H1 (cell line): ENCODE measurements around the gene OGFR. TPM values are rescaled to one million over a fixed set of nuclear protein-coding genes. Genes with fewer than 3 reads are reported as not detected.

Experiments used
- CTCF ChIA-PET: fragments of 300-600 bp; sonication (Branson Sonifier 250); formaldehyde crosslinking; loops from one replicate; lab custom pipeline; 2021; ENCODE audit not compliant: partially characterized antibody; lab: Charles Lee
- POLR2A ChIA-PET: fragments of 300-600 bp; sonication (Branson Sonifier 250); formaldehyde crosslinking; loops from one replicate; lab custom pipeline; 2021; ENCODE audit warnings: inconsistent platforms; ENCODE audit not compliant: partially characterized antibody; lab: Charles Lee
- DNase-seq, 2 experiments: peaks; one replicate each; pipeline versions ENCODE4 v3.0.0 to v3.0.0-alpha.2; 2010 to 2022; ENCODE audit warnings: low spot score in 2 of 2, low read depth in 1 of 2, mixed read lengths in 1 of 2
- FAIRE-seq: peaks from 2 replicates; lab custom pipeline; 2011; peaks lifted over from hg19 to GRCh38; lab: Jason Lieb, UNC
- H2AFZ ChIP-seq: 2 replicates; pipeline ENCODE4 v1.8.1; 2012; ENCODE audit warnings: low read length, inconsistent platforms
- H2AK5ac ChIP-seq: 2 replicates; pipeline ENCODE4 v1.6.1; 2013; ENCODE audit warnings: low read depth, low read length
- H2BK120ac ChIP-seq: replicated peaks from 2 replicates; pipeline ENCODE3; 2013; ENCODE audit warnings: low read depth, low read length, inconsistent platforms
- H2BK12ac ChIP-seq: 2 replicates; pipeline ENCODE4 v1.6.1; 2013; ENCODE audit warnings: low read depth, low read length
- H2BK15ac ChIP-seq: 2 replicates; pipeline ENCODE4 v1.6.1; 2013; ENCODE audit warnings: low read length
- H2BK20ac ChIP-seq: 2 replicates; pipeline ENCODE4 v1.6.1; 2013; ENCODE audit warnings: low read length
- H2BK5ac ChIP-seq: 2 replicates; pipeline ENCODE4 v1.6.1; 2013; ENCODE audit warnings: low read depth, low read length
- H3K14ac ChIP-seq: 2 replicates; pipeline ENCODE4 v1.6.1; 2013; ENCODE audit warnings: inconsistent platforms; ENCODE audit not compliant: insufficient read length
- H3K18ac ChIP-seq: 2 replicates; pipeline ENCODE4 v1.6.1; 2013; ENCODE audit warnings: low read length; ENCODE audit errors: extremely low read depth
- H3K23ac ChIP-seq: 2 replicates; pipeline ENCODE4 v1.6.1; 2013; ENCODE audit warnings: inconsistent platforms; ENCODE audit not compliant: insufficient read length
- H3K23me2 ChIP-seq: 2 replicates; pipeline ENCODE4 v1.6.1; 2013; ENCODE audit warnings: low read depth, low read length
- H3K27ac ChIP-seq: 2 replicates; pipeline ENCODE4 v1.6.1; 2011; ENCODE audit warnings: low read depth, low read length, inconsistent platforms
- H3K27me3 ChIP-seq, 4 experiments: replicated peaks in 1 of 4; 1 replicate in 1 of 4; 2 replicates in 3 of 4; pipeline versions ENCODE4 v1.6.1 to v1.8.1; 2011 to 2013; ENCODE audit warnings: low read length in 3 of 4, mild to moderate bottlenecking in 3 of 4, inconsistent platforms in 2 of 4, mixed read lengths in 2 of 4, moderate library complexity in 1 of 4; ENCODE audit not compliant: control insufficient read depth in 3 of 4, insufficient read depth in 3 of 4; ENCODE audit errors: extremely low read depth in 1 of 4
- H3K36me3 ChIP-seq, 4 experiments: 2 replicates each; pipeline versions ENCODE4 v1.6.1 to v1.8.1; 2011 to 2013; ENCODE audit warnings: mild to moderate bottlenecking in 4 of 4, low read length in 3 of 4, moderate library complexity in 2 of 4, control low read depth in 1 of 4, inconsistent platforms in 1 of 4; ENCODE audit not compliant: insufficient read depth in 4 of 4, control insufficient read depth in 2 of 4
- H3K4ac ChIP-seq: replicated peaks from 2 replicates; pipeline ENCODE3; 2013; ENCODE audit warnings: low read length, low read depth, mixed read lengths, inconsistent platforms; ENCODE audit not compliant: insufficient read length
- H3K4me1 ChIP-seq, 4 experiments: replicated peaks in 1 of 4; 1 replicate in 1 of 4; 2 replicates in 3 of 4; pipeline versions ENCODE4 v1.6.1 to v1.8.1; 2011 to 2013; ENCODE audit warnings: low read length in 3 of 4, inconsistent platforms in 2 of 4, mixed read lengths in 1 of 4; ENCODE audit not compliant: insufficient read depth in 4 of 4, control insufficient read depth in 3 of 4
- H3K4me2 ChIP-seq, 2 experiments: 2 replicates each; pipeline versions ENCODE4 v1.6.1 to v1.8.1; 2011 to 2013; ENCODE audit warnings: low read depth in 2 of 2, low read length in 2 of 2, control low read depth in 1 of 2, inconsistent platforms in 1 of 2, mild to moderate bottlenecking in 1 of 2; ENCODE audit not compliant: insufficient read depth in 1 of 2
- H3K4me3 ChIP-seq, 4 experiments: fragments of 200-600, 300-600 bp in 1 of 4; sonication (generic), shearing (Covaris generic), sonication (Bioruptor Twin) in 1 of 4; 2 replicates each; pipeline versions ENCODE4 v1.5.1 to v1.8.1; 2011 to 2016; ENCODE audit warnings: low read length in 4 of 4, low read depth in 3 of 4, control low read depth in 2 of 4, inconsistent platforms in 2 of 4, mild to moderate bottlenecking in 2 of 4, mixed read lengths in 1 of 4, moderate library complexity in 1 of 4; ENCODE audit not compliant: insufficient read depth in 2 of 4; ENCODE audit errors: extremely low read depth in 1 of 4
- H3K56ac ChIP-seq: replicated peaks from 2 replicates; pipeline ENCODE3; 2013; ENCODE audit warnings: low read depth, mild to moderate bottlenecking, mixed read lengths, low read length, inconsistent platforms; ENCODE audit not compliant: insufficient read length
- H3K79me1 ChIP-seq: 2 replicates; pipeline ENCODE4 v1.6.1; 2013; ENCODE audit warnings: low read depth, low read length, control low read depth
- H3K79me2 ChIP-seq, 2 experiments: 2 replicates each; pipeline versions ENCODE4 v1.6.1 to v1.8.1; 2012 to 2013; ENCODE audit warnings: low read length in 2 of 2, mild to moderate bottlenecking in 2 of 2, inconsistent platforms in 1 of 2; ENCODE audit not compliant: insufficient read depth in 2 of 2, control insufficient read depth in 1 of 2
- H3K9ac ChIP-seq, 4 experiments: replicated peaks in 1 of 4; 1 replicate in 1 of 4; 2 replicates in 3 of 4; pipeline versions ENCODE4 v1.6.1 to v1.8.1; 2011 to 2013; ENCODE audit warnings: low read depth in 3 of 4, low read length in 3 of 4, control low read depth in 2 of 4, mild to moderate bottlenecking in 2 of 4, moderate library complexity in 2 of 4, inconsistent platforms in 1 of 4; ENCODE audit errors: extremely low read depth in 1 of 4
- H3K9me3 ChIP-seq, 2 experiments: 2 replicates each; pipeline versions ENCODE4 v1.6.1 to v1.8.1; 2012 to 2013; ENCODE audit warnings: mild to moderate bottlenecking in 2 of 2, moderate library complexity in 2 of 2, control low read depth in 1 of 2, inconsistent platforms in 1 of 2, low read depth in 1 of 2, low read length in 1 of 2, mixed read lengths in 1 of 2; ENCODE audit not compliant: insufficient read depth in 2 of 2
- H4K20me1 ChIP-seq, 2 experiments: replicated peaks in 1 of 2; 2 replicates each; pipeline versions ENCODE3 to v1.8.1; 2011 to 2013; ENCODE audit warnings: inconsistent platforms in 2 of 2, low read length in 2 of 2, mild to moderate bottlenecking in 1 of 2; ENCODE audit not compliant: insufficient read depth in 2 of 2, control insufficient read depth in 1 of 2
- H4K5ac ChIP-seq: 2 replicates; pipeline ENCODE4 v1.6.1; 2013; ENCODE audit warnings: low read length, low read depth, mixed read lengths, inconsistent platforms; ENCODE audit not compliant: insufficient read length
- H4K8ac ChIP-seq: 2 replicates; pipeline ENCODE4 v1.8.0; 2013; ENCODE audit warnings: mild to moderate bottlenecking, moderate library complexity, low read length, inconsistent platforms; ENCODE audit not compliant: insufficient read depth; ENCODE audit errors: extremely low read depth
- H4K91ac ChIP-seq: replicated peaks from 2 replicates; pipeline ENCODE3; 2013; ENCODE audit warnings: low read length, mixed read lengths, inconsistent platforms; ENCODE audit not compliant: insufficient read length
- CEBPB ChIP-seq: IDR thresholded peaks from 2 replicates; pipeline ENCODE4 v1.6.1; 2012; ENCODE audit warnings: low read depth, low read length
- CTCF ChIP-seq, 3 experiments: IDR thresholded peaks; 1 replicate in 2 of 3; 2 replicates in 1 of 3; pipeline versions ENCODE4 v1.5.1 to v1.6.1; 2011; ENCODE audit warnings: low read length in 3 of 3, mild to moderate bottlenecking in 3 of 3, inconsistent platforms in 2 of 3, low read depth in 1 of 3, moderate library complexity in 1 of 3; ENCODE audit not compliant: insufficient read depth in 1 of 3; ENCODE audit errors: control extremely low read depth in 1 of 3
- KDM4A ChIP-seq: IDR thresholded peaks from one replicate; pipeline ENCODE4 v1.7.1; 2012; ENCODE audit warnings: low read depth, mild to moderate bottlenecking, moderate library complexity, low read length, inconsistent platforms; ENCODE audit not compliant: severe bottlenecking
- NANOG ChIP-seq: IDR thresholded peaks from 2 replicates; pipeline ENCODE4 v1.6.1; 2011; ENCODE audit warnings: low read length, low read depth, mild to moderate bottlenecking, inconsistent platforms; ENCODE audit not compliant: insufficient read depth, poor library complexity, severe bottlenecking
- POLR2AphosphoS5 ChIP-seq: IDR thresholded peaks from 2 replicates; pipeline ENCODE4 v1.6.1; 2011; ENCODE audit warnings: low read depth, low read length
- POU5F1 ChIP-seq: IDR thresholded peaks from 2 replicates; pipeline ENCODE4 v1.6.1; 2011; ENCODE audit warnings: low read depth, mild to moderate bottlenecking, low read length, moderate library complexity
- SRF ChIP-seq: IDR thresholded peaks from 2 replicates; pipeline ENCODE4 v1.6.1; 2011; ENCODE audit warnings: mild to moderate bottlenecking, low read depth, low read length, moderate library complexity
- SUZ12 ChIP-seq: fragments of 200-600 bp; sonication (generic); IDR thresholded peaks from 2 replicates; pipeline ENCODE4 v1.6.1; 2012; ENCODE audit warnings: mild to moderate bottlenecking, inconsistent platforms, low read length, moderate library complexity, mixed read lengths
- WGBS, 2 experiments: shearing (Covaris generic) in 1 of 2; methylation state at CpG; one replicate each; pipeline versions ENCODE4 v1.1.6 to v1.1.7; 2013 to 2015; ENCODE audit warnings: low lambda C conversion rate in 2 of 2, mixed read lengths in 2 of 2, inconsistent platforms in 1 of 2, low coverage in 1 of 2, missing lambda C conversion rate in 1 of 2; ENCODE audit not compliant: insufficient replicate concordance in 2 of 2, insufficient coverage in 1 of 2, insufficient read length in 1 of 2; ENCODE audit errors: extremely low coverage in 1 of 2, missing lambda C conversion rate in 1 of 2; 5-methylcytosine and 5-hydroxymethylcytosine counted together
- polyA plus RNA-seq, 7 experiments: library from polyadenylated mRNA; depleted of rRNA in 3 of 7; stranded (reverse) in 5 of 7; unstranded in 2 of 7; fragments of >200 nt in 5 of 7; fragments of 200-250 nt in 2 of 7; gene quantifications; 1 replicate in 5 of 7; 2 replicates in 1 of 7; 4 replicates in 1 of 7; pipeline versions ENCODE4 v1.2.1 to v1.2.3, GENCODE V29; 2011 to 2013; ENCODE audit warnings: missing spikeins in 2 of 7, mixed read lengths in 2 of 7
- total RNA-seq: library from RNA; stranded (reverse); fragmentation: NEBNext Ultra II Directional; extraction: Animal tissue kit (Norgen Biotek cat#: 25700); gene quantifications from 2 replicates; pipeline ENCODE4 v1.2.1, GENCODE V29; 2021

Gene OGFR
- total and polyA plus RNA-seq, 2 of the 8 experiments (the other 6 are each of a cell fraction or from before 2014, with no cell fraction given) = 13.9 to 25.1 TPM

- Histone ChIP-seq H3K4me1 (peaks cover 3 to 18% (median 13%) of the 10 kb centered on the region in 4 experiments), H3K9me3 (no peaks in the 10 kb centered on the region), H2BK15ac (no peak overlapping the region), H2BK5ac (no peak overlapping the region), H2BK12ac (no peak overlapping the region), H4K5ac (no peak overlapping the region), H3K56ac (no peak overlapping the region), H3K27ac (no peak overlapping the region), H3K79me2 (peaks cover 0 to 14% of the 10 kb centered on the region in 2 experiments; a peak in 2 of 4 replicates), H3K79me1 (peaks cover 5% of the 10 kb centered on the region; the same call in 1 of the 2 replicates), H2AK5ac (no peak overlapping the region), H4K91ac (no peak overlapping the region), H3K27me3 (peaks cover 0 to 7% (median 4%) of the 10 kb centered on the region in 4 experiments; a peak in 5 of 7 replicates), H3K9ac (no peak overlapping the region), H3K23me2 (peaks cover 8% of the 10 kb centered on the region; the same call in 1 of the 2 replicates), H3K4ac (no peak overlapping the region), H2AFZ (no peak overlapping the region), H2BK20ac (no peak overlapping the region), H3K4me2 (no peak overlapping the region), H4K20me1 (peaks cover 0 to 11% of the 10 kb centered on the region in 2 experiments), H3K36me3 (peaks cover 5 to 21% (median 15%) of the 10 kb centered on the region in 4 experiments; a peak in 7 of 8 replicates), H3K4me3 (no peak overlapping the region), H3K14ac (no peak overlapping the region), H3K23ac (no peak overlapping the region), H3K18ac (no peak overlapping the region), H4K8ac (no peak overlapping the region), H2BK120ac (no peak overlapping the region)
- WGBS, 2 experiments = 89% methylated on average over 19 of the region's 23 CpGs; no CpG with 5 or more reads in 1 of the 2 experiments
- TF ChIP-seq NANOG (no peak), KDM4A (no peak), CTCF (IDR thresholded peaks at IDR 0.05; ENCODE audit: control extremely low read depth in 1 of 3, insufficient read depth in 1 of 3, low read depth in 1 of 3, low read length in 3 of 3) (no peak), POU5F1 (no peak), SUZ12 (no peak), SRF (no peak), POLR2AphosphoS5 (no peak), CEBPB (no peak)
- DNase-seq (no peak), FAIRE-seq (no peak)
- POLR2A ChIA-PET = interaction anchor here (0.6 kb wide), 1 partner anchor 11 kb away, joined by 3 read pairs; no protein-coding TSS in a partner anchor
- CTCF ChIA-PET = no interaction called here
Measured at GRCh38 chr20:62858058-62858830, 53.6 kb downstream of the OGFR start.
